NCI-H1105 treated with DMSO at 0.1 percent for 48 hours (cell line): ENCODE results near the gene ST14.

Experiments
- DNase-seq: peaks from one replicate; lab custom pipeline; 2025; lab: John Stamatoyannopoulos, UW

The ST14 gene

DNA sequence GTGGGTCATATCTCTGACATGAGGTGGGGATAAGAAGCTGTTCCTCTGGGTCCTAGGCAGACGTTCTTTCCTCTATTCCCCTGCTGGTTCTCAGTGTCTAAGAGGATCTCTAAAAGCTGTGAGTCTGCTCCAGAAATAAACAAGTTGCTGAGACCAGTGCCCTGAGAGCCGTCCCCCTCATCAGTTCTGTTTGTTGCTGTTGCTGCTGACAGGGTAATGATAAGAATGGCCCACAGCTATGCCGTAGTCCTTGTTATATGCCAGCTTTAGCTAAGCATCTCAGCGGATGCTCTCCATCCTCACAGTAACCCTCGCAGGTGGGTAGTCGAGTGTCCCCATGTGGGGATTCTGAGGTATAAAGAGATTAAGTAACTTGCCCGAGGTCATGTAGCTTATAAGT, 23.5 kb upstream of the ST14 start:
- DNase-seq: no peak

DNA sequence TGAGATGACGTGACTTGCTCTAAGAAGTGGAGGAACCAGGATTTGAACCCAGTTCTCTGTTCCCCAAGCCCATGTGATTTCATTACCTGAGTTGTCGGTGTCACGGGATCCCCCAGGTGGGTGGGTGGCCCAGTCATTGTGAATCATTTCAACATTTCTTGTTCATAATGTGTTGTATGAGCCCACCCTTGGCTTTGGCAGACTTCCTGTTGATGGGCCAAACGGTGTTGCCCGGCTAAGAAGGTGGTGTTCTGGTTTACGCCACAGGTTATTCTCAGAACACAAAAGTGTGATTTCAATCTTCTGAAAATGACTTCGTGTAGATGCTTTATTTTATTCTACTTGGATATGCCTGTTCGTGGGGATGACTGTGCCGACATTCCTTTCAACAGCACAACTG, 21.6 kb upstream of the ST14 start:
- DNase-seq: no peak

DNA sequence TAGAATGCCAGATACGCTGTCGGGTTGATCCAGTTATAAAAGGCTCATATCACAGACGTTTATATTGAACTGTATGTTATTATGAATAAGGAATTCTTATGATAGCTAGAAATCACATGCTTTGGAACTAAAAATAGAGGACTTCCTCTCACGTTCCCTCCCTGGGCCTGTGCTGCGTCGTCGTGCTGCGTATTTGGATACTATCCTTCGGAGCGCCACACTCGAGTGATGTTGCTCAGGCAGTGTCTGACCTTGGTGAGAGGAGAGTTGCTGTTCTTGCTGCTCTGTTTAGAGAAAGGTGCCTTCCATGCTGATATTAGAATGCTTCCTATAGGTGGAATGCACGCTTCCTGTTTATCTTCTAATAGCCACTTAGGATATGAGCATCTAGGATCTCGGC, 20.2 kb upstream of the ST14 start:
- no peak for DNase-seq

GRCh38 chr11:130141561-130142341, 17.8 kb upstream of the ST14 start:
- DNase-seq: no peak

DNA sequence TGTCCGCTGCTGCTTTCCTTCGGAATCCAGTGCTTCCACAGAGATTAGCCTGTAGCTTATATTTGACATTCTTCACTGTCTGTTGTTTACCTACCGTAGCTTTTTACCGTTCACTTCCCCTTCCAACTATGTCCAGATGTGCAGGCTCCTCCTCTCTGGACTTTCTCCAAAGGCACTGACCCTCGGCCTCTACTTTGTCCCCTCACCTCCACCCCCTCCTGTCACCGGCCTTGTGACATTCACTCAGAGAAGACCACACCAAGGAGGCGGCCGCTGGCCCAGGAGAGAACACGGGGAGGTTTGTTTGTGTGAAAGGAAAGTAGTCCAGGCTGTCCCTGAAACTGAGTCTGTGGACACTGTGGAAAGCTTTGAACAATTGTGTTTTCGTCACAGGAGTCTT, 15.4 kb upstream of the ST14 start:
- DNase-seq: no peak

DNA sequence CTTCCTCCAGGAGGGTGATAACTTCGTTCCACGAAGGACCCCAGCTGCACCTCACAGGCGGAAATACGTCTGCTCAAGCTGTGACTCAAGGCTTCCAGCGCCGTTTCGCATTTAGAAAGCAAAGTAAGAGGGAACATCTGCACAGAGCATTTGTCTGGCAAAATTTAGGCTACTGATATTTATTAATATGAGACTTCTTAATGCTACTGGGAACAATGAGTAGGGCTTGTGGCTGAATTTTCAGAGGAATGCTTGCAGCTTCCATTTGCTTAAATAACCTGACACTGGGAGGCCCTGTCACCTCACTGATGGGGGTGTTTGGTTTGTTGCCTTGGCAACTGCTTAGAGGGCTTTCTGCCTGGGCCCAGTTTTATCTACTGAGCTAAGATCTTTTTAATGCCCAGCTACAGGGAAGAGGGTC, 14.7 kb upstream of the ST14 start:
- no peak for DNase-seq

DNA sequence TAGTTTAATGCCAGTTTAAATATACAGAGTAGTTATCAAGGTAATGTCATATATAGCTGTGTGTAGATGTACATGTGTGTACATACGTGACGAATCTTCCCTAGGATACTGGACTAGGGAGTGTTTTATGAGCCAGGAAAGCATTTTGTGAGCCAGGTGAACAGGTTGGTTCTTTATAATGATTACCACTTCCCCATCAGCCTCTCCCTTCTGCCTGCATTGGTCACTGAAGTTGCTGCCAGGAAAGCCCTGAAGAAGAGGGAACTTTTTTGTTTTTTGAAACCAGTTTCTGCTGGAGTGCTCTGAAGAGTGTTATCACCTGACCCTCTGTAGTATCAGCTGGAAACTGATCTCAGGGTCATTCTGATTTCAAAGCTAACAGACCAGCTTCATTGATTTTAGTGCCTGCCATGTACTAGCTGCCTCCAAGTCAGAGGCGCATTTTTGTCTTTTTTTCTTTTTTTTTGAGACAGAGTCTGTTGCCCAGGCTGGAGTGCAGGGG, 14.2 kb upstream of the ST14 start:
- no peak for DNase-seq

- DNase-seq: no peak
These were observed 13.4 kb upstream of the ST14 start for GRCh38 chr11:130145975-130146776.

- no peak for DNase-seq
These were observed 12.8 kb upstream of the ST14 start for GRCh38 chr11:130146796-130147195.

DNA sequence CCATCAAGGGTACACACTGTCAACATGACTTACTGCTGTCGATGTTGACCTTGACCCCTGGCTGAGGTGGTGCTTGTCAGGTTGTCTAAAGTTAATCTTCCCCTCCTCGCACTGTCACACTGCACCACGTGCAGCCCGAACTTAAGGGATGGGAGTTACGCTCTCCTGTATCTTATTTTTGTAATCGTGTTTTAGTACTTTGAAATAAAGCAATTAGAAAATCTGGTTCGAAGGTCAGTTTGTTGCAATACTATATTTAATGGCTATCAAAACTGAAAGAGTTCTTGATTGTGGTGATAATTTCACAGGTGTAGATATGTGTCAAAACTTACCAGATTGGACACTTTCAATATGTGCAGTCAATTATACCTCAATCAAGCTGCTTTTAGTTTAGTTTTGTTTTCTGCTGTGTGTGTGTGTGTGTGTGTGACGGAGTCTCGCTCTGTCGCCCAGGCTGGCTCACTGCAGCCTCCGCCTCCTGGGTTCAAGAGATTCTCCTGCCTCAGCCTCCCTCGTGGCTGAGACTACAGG, 10.7 kb upstream of the ST14 start:
- no peak for DNase-seq

DNA sequence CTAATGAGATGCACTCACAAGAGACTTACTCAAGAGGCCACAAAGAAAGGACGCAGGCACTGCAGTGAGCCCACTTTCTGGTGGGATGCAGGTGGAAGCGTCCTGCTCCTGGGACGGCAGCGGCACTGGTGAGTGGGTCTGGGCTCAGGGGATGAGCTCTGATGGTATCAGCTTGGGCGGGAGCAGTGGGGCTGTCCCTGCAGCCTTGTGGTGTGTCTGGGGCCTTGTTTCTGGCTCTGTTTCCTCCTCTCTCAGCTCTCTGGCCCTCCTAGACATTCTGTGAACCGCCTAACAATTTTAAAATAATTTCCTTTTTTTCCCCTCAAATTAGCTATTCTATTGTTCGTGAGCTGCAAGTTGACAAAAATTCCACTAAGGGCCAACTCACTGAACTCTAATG, 8.8 kb upstream of the ST14 start:
- DNase-seq: no peak

DNA sequence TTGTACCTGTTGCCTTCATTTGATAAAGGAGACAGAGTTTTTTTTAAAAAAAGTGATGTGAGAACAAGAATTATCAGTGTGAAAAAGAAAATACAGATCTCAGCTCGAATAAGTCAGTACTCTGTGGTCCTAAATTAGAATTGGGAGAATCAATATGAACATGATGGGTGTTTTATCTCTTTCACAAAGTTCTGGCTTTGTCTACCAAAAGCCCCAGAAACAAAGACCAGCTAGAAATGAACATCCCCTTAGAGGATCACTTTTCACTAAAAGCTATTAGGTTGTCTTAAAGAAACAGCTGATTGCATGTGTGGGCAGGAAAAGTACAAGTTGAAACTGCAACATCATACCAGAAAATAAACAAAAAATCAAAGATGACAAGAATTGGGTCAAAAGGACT, 8.4 kb upstream of the ST14 start:
- DNase-seq: no peak

GRCh38 chr11:130156108-130157022, 3.2 kb upstream of the ST14 start:
- no peak for DNase-seq

GRCh38 chr11:130157101-130157500, 2.5 kb upstream of the ST14 start:
- no peak for DNase-seq

- no peak for DNase-seq
These were observed 1.7 kb upstream of the ST14 start for GRCh38 chr11:130157840-130158239.

GRCh38 chr11:130159139-130159538, 443 bp upstream of the ST14 start:
- no peak for DNase-seq

DNA sequence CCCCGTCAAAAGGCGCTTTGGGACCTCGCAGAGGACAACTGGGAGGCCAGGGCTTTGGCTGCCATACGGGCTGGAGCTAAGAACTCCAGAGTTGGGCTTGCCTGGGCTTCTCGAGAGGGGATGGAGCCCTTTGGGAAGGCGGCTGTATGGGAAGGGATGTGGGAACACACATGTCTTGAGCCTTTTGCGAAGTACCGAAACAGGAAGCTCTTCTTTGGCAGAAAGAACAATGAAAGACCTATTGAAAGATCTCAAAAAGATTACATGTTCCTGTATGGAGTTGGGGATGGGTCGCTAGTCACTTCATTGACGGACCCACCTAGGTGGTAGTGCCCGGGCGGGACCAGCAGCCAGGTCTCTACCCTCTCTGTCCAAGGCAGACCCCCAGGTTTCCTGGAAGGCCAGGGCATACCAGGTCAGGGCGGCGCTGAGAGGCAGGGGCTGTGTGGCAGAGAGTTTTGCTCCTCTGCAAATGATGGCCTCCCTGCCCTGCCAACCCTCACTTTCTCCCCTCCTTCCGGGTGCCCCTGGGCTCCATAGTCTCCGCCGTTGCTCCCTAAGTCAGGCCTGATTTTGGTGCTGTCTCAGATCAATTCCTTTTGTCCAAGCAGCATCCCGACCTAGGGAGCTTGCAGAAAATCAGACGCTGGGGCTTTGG, 1.0 kb downstream of the ST14 start:
- DNase-seq: peak; percentile 39

GRCh38 chr11:130161441-130162145, 2.0 kb downstream of the ST14 start:
- DNase-seq: no peak

GRCh38 chr11:130162733-130163132, 3.2 kb downstream of the ST14 start:
- DNase-seq: no peak

- DNase-seq: no peak
These were observed 4.0 kb downstream of the ST14 start for GRCh38 chr11:130163346-130164220.
